ENCODE results near the gene AKT1S1. TPM values are rescaled to one million over a fixed set of nuclear protein-coding genes. Genes with fewer than 3 reads are reported as not detected.

Gene AKT1S1
- total RNA-seq, 4 donors from 2014 or later: 14.4 to 24.6 (median 19.7) TPM

DNA sequence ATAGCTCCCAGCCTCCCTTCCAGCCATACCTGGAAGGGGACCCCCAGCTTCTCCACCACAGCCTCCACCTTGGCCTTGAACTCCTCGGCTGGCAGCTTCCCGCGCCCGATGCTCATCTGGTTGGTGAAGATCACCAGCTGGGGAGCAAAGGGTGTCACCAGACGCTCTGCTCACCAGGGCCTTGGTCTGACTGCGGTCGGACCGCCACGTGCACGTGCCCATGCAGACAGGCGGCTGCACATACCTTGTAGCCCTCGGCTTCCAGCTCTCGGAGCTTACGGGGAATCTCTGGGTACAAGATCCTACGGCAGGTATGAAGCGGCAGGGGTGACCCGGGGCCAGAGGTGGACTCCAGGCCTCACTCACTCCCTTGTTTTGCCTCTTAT is 13.2 kb downstream of the AKT1S1 start:
- no peak for ATAC-seq
- peaks cover 0 to 56% of the 10 kb centered on the region in 2 donors for H3K36me3 ChIP-seq
- H3K27me3 ChIP-seq: no peaks in the 10 kb centered on the region
- no peak overlapping the region for H3K4me3 ChIP-seq
- WGBS, 2 donors (ENCODE audit: low coverage in 1 of 2): 92% methylated on average over 5 of the region's 17 CpGs; no CpG with 5 or more reads in 1 of the 2 donors
- peaks cover 0 to 60% (median 25%) of the 10 kb centered on the region in 3 donors for H3K4me1 ChIP-seq
- H3K9me3 ChIP-seq: no peaks in the 10 kb centered on the region
- TF ChIP-seq, protein P1, sequence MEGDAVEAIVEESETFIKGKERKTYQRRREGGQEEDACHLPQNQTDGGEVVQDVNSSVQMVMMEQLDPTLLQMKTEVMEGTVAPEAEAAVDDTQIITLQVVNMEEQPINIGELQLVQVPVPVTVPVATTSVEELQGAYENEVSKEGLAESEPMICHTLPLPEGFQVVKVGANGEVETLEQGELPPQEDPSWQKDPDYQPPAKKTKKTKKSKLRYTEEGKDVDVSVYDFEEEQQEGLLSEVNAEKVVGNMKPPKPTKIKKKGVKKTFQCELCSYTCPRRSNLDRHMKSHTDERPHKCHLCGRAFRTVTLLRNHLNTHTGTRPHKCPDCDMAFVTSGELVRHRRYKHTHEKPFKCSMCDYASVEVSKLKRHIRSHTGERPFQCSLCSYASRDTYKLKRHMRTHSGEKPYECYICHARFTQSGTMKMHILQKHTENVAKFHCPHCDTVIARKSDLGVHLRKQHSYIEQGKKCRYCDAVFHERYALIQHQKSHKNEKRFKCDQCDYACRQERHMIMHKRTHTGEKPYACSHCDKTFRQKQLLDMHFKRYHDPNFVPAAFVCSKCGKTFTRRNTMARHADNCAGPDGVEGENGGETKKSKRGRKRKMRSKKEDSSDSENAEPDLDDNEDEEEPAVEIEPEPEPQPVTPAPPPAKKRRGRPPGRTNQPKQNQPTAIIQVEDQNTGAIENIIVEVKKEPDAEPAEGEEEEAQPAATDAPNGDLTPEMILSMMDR (IDR thresholded peaks at IDR 0.05): no peak
- TF ChIP-seq EP300 (IDR thresholded peaks at IDR 0.05) (no peak), POLR2A (IDR thresholded peaks at IDR 0.05) (no peak), POLR2AphosphoS5 (IDR thresholded peaks at IDR 0.05) (no peak)
- no peak overlapping the region for H3K27ac ChIP-seq

- no peak for ATAC-seq
- Histone ChIP-seq H3K27me3 (no peaks in the 10 kb centered on the region), H3K27ac (peak overlapping the region in 2 of 4 donors; percentile 4 to 5), H3K4me3 (no peak overlapping the region), H3K9me3 (no peaks in the 10 kb centered on the region), H3K4me1 (peaks cover 0 to 55% (median 20%) of the 10 kb centered on the region in 3 donors), H3K36me3 (peaks cover 0 to 62% of the 10 kb centered on the region in 2 donors)
- WGBS, 2 donors (ENCODE audit: low coverage in 1 of 2): 17 to 88% methylated on average over 1 to 13 of the region's 24 CpGs
- TF ChIP-seq, protein P1 (IDR thresholded peaks at IDR 0.05): no peak
- TF ChIP-seq POLR2A (IDR thresholded peaks at IDR 0.05) (no peak), EP300 (IDR thresholded peaks at IDR 0.05) (no peak), POLR2AphosphoS5 (IDR thresholded peaks at IDR 0.05) (no peak)
Measured at GRCh38 chr19:49863254-49863934, 13.8 kb downstream of the AKT1S1 start.

GRCh38 chr19:49862391-49863253 is 14.5 kb downstream of the AKT1S1 start:
- peaks cover 0 to 55% (median 16%) of the 10 kb centered on the region in 3 donors for H3K4me1 ChIP-seq
- peaks cover 0 to 69% of the 10 kb centered on the region in 2 donors for H3K36me3 ChIP-seq
- 53% methylated on average over 3 of the region's 49 CpGs; no CpG with 5 or more reads in 1 of the 2 donors for WGBS, 2 donors (ENCODE audit: low coverage in 1 of 2)
- TF ChIP-seq POLR2A (IDR thresholded peaks at IDR 0.05) (no peak), POLR2AphosphoS5 (IDR thresholded peaks at IDR 0.05) (no peak), EP300 (IDR thresholded peaks at IDR 0.05) (no peak)
- TF ChIP-seq, protein P1 (IDR thresholded peaks at IDR 0.05): no peak
- peak overlapping the region in 2 of 4 donors; percentile 4 to 5 for H3K27ac ChIP-seq
- H3K9me3 ChIP-seq: no peaks in the 10 kb centered on the region
- H3K27me3 ChIP-seq: no peaks in the 10 kb centered on the region
- no peak for ATAC-seq
- H3K4me3 ChIP-seq: no peak overlapping the region

DNA sequence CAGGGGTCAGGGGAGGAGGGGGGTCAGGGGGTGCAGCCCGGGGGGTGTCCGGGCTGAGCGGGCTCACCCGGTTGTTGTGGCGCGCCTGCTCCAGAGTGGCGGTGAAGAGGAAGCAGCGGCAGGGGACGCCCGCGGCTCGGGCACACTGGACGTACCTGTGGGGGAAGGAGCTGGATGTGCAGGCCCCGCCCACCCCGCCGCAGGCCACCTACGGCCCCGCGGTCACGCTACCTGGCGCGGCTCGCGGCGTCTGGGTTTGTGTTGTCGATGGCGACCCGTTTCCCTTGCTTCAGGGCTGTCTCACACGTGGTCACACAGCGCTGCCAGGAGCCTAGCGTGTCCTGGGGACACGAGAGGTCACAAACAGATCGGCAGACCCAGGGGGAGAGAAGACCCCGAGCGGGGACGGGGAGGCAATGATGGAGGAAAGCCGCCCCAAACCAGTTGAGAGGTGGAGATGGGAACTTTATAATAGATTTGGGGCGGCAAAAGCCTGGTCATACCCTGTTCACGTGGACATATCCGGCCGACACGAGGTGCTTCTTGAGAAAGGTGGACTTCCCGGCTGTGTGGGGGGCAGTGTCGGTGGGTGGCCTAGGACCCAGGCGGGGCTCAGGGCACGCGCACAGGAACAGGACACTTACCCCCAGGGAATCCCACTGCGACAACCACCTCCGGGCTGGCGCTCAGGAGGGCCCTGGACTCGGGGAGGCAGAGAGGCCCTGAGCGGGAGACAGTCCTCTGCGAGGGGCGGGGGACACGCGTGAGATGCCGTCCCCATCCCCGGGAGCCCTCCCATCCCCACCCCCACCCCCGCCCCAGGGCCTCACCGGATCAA is 15.4 kb downstream of the AKT1S1 start:
- H3K27me3 ChIP-seq: no peaks in the 10 kb centered on the region
- peaks cover 0 to 78% of the 10 kb centered on the region in 2 donors for H3K36me3 ChIP-seq
- no peak for ATAC-seq
- H3K9me3 ChIP-seq: no peaks in the 10 kb centered on the region
- H3K27ac ChIP-seq: peak overlapping the region in 3 of 4 donors; percentile 49 to 73 (median 68)
- peaks cover 0 to 56% (median 15%) of the 10 kb centered on the region in 3 donors for H3K4me1 ChIP-seq
- WGBS, 2 donors (ENCODE audit: low coverage in 1 of 2): 80 to 84% methylated on average over 8 to 14 of the region's 60 CpGs
- TF ChIP-seq EP300 (IDR thresholded peaks at IDR 0.05) (no peak), POLR2AphosphoS5 (IDR thresholded peaks at IDR 0.05) (no peak), POLR2A (IDR thresholded peaks at IDR 0.05) (no peak)
- TF ChIP-seq, protein P1 (IDR thresholded peaks at IDR 0.05): no peak
- no peak overlapping the region for H3K4me3 ChIP-seq
